Hepatocyte (in vitro differentiated cells): ENCODE measurements around the gene TTC1.

Experiments used
- EZH2 ChIP-seq: fragments of 200-600 bp; sonication (generic); IDR thresholded peaks from 2 replicates; pipeline ENCODE4 v1.6.1; 2016; ENCODE audit warnings: antibody characterized with exemption, mild to moderate bottlenecking, borderline replicate concordance
- TF ChIP-seq, protein P1 (sequence below): fragments of 200-600 bp; sonication (generic); IDR thresholded peaks from 2 replicates; pipeline ENCODE4 v1.5.1; 2016; ENCODE audit warnings: antibody characterized with exemption, mild to moderate bottlenecking; ENCODE audit not compliant: poor library complexity

DNA sequence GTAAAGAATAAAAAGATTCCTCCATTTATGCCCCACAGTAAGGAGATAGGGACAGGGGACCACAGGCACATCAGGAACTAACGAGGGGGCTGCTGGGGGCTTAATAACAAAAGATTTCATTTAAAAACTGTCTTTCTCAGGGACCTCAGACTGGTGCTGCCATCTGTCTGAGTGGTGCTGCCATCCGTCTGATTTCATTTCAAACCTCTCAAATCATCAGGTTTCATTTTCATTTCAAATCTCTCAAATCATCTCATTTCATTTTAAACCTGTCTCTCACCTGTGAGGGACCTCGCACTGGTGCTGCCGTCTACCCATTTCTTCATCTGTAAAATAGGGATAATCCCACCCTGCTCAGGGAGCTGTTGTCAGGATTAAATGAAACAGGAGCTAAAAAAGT lies 46.7 kb upstream of the TTC1 start:
- TF ChIP-seq EZH2 = no peak
- TF ChIP-seq, protein P1, sequence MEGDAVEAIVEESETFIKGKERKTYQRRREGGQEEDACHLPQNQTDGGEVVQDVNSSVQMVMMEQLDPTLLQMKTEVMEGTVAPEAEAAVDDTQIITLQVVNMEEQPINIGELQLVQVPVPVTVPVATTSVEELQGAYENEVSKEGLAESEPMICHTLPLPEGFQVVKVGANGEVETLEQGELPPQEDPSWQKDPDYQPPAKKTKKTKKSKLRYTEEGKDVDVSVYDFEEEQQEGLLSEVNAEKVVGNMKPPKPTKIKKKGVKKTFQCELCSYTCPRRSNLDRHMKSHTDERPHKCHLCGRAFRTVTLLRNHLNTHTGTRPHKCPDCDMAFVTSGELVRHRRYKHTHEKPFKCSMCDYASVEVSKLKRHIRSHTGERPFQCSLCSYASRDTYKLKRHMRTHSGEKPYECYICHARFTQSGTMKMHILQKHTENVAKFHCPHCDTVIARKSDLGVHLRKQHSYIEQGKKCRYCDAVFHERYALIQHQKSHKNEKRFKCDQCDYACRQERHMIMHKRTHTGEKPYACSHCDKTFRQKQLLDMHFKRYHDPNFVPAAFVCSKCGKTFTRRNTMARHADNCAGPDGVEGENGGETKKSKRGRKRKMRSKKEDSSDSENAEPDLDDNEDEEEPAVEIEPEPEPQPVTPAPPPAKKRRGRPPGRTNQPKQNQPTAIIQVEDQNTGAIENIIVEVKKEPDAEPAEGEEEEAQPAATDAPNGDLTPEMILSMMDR = no peak
